PFSK-1 (cell line): Measurements from ENCODE around the gene SUFU.

Experiments used
- FOXP2 ChIP-seq: optimal IDR thresholded peaks from 2 replicates; pipeline ENCODE3; 2011; ENCODE audit warnings: borderline replicate concordance, control low read depth, inconsistent platforms; ENCODE audit not compliant: insufficient read depth; ENCODE audit errors: extremely low read length, extremely low read depth
- POLR2AphosphoS5 ChIP-seq: IDR thresholded peaks from 2 replicates; pipeline ENCODE4 v1.6.1; 2012; ENCODE audit warnings: low read depth, mild to moderate bottlenecking, control low read depth, low read length, moderate library complexity
- SIN3A ChIP-seq: IDR thresholded peaks from 2 replicates; pipeline ENCODE4 v1.6.1; 2012; ENCODE audit warnings: mild to moderate bottlenecking, low read length, moderate library complexity, borderline replicate concordance; ENCODE audit not compliant: insufficient read depth
- TAF1 ChIP-seq: IDR thresholded peaks from 2 replicates; pipeline ENCODE4 v1.6.1; 2012; ENCODE audit warnings: low read length, control low read depth, borderline replicate concordance; ENCODE audit not compliant: insufficient read depth
- TF ChIP-seq, protein P1 (sequence below), 2 experiments: IDR thresholded peaks; 2 replicates each; pipeline versions ENCODE4 v1.6.1 to v1.8.0; 2011 to 2012; ENCODE audit warnings: low read depth in 2 of 2, low read length in 2 of 2, control low read depth in 1 of 2, inconsistent platforms in 1 of 2, mild to moderate bottlenecking in 1 of 2, moderate library complexity in 1 of 2; ENCODE audit not compliant: insufficient read depth in 1 of 2

DNA sequence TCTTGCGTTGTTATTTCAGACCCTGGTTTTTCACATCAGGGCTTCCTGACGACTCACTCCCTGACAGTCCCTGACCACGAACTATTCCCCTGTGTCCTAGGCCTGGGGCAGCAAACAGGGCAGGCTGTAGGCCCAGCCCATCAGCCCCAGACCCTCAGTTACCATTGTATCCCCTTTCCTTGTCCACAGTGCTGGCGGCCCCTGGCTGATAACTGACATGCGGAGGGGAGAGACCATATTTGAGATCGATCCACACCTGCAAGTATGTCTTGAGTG, 90.0 kb downstream of the SUFU start:
- TF ChIP-seq POLR2AphosphoS5: no peak
- TF ChIP-seq, protein P1, sequence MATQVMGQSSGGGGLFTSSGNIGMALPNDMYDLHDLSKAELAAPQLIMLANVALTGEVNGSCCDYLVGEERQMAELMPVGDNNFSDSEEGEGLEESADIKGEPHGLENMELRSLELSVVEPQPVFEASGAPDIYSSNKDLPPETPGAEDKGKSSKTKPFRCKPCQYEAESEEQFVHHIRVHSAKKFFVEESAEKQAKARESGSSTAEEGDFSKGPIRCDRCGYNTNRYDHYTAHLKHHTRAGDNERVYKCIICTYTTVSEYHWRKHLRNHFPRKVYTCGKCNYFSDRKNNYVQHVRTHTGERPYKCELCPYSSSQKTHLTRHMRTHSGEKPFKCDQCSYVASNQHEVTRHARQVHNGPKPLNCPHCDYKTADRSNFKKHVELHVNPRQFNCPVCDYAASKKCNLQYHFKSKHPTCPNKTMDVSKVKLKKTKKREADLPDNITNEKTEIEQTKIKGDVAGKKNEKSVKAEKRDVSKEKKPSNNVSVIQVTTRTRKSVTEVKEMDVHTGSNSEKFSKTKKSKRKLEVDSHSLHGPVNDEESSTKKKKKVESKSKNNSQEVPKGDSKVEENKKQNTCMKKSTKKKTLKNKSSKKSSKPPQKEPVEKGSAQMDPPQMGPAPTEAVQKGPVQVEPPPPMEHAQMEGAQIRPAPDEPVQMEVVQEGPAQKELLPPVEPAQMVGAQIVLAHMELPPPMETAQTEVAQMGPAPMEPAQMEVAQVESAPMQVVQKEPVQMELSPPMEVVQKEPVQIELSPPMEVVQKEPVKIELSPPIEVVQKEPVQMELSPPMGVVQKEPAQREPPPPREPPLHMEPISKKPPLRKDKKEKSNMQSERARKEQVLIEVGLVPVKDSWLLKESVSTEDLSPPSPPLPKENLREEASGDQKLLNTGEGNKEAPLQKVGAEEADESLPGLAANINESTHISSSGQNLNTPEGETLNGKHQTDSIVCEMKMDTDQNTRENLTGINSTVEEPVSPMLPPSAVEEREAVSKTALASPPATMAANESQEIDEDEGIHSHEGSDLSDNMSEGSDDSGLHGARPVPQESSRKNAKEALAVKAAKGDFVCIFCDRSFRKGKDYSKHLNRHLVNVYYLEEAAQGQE (IDR thresholded peaks at IDR 0.05; ENCODE audit: insufficient read depth in 1 of 2, low read depth in 2 of 2, low read length in 2 of 2): no peak
- no peak for TF ChIP-seq TAF1
- no peak for TF ChIP-seq SIN3A
- no peak for TF ChIP-seq FOXP2
